Memory B cell (primary cell): ENCODE results near the gene LRPPRC.
A peak's percentile ranks its signal among the peaks of the same experiment; 100 is the strongest.

Experiments
- ATAC-seq: fragments of 150-1000 bp; cut with Tn5 transposase; 2 replicates; pipeline ENCODE4 v1.10.0; 2021; ENCODE audit warnings: low read depth, mild to moderate bottlenecking, moderate library complexity
- DNase-seq, 2 donors: peaks; one replicate each; pipeline ENCODE4 v3.0.0; 2022; ENCODE audit warnings: low spot score in 2 of 2
- H3K27ac Mint-ChIP-seq: one replicate; pipeline ENCODE4 v1.8.0; 2022; ENCODE audit warnings: mild to moderate bottlenecking, moderate library complexity, mixed read lengths
- H3K27me3 Mint-ChIP-seq: one replicate; pipeline ENCODE4 v1.8.0; 2022; ENCODE audit warnings: mixed read lengths
- H3K36me3 Mint-ChIP-seq: one replicate; pipeline ENCODE4 v1.8.0; 2022; ENCODE audit warnings: mild to moderate bottlenecking, mixed read lengths
- H3K4me1 Mint-ChIP-seq: one replicate; pipeline ENCODE4 v1.8.0; 2022; ENCODE audit warnings: mixed read lengths
- H3K4me3 Mint-ChIP-seq: one replicate; pipeline ENCODE4 v1.8.0; 2022; ENCODE audit warnings: mild to moderate bottlenecking, moderate library complexity, mixed read lengths
- H3K9me3 Mint-ChIP-seq: one replicate; pipeline ENCODE4 v1.8.0; 2022; ENCODE audit warnings: mixed read lengths

LRPPRC gene

GRCh38 chr2:43885132-43885632 is 110.6 kb downstream of the LRPPRC start:
- no peak overlapping the region for H3K27ac Mint-ChIP-seq
- no peaks in the 10 kb centered on the region for H3K9me3 Mint-ChIP-seq
- H3K4me3 Mint-ChIP-seq = no peak overlapping the region
- no peaks in the 10 kb centered on the region for H3K4me1 Mint-ChIP-seq
- ATAC-seq (no peak), DNase-seq (no peak)
- no peaks in the 10 kb centered on the region for H3K27me3 Mint-ChIP-seq
- H3K36me3 Mint-ChIP-seq = peaks cover 25% of the 10 kb centered on the region

GRCh38 chr2:43884689-43885088 is 111.1 kb downstream of the LRPPRC start:
- Mint-ChIP-seq H3K9me3 (no peaks in the 10 kb centered on the region), H3K27ac (no peak overlapping the region), H3K36me3 (peaks cover 21% of the 10 kb centered on the region), H3K27me3 (no peaks in the 10 kb centered on the region), H3K4me1 (no peaks in the 10 kb centered on the region), H3K4me3 (no peak overlapping the region)
- DNase-seq (no peak), ATAC-seq (no peak)

- ATAC-seq (no peak), DNase-seq (no peak)
- Mint-ChIP-seq H3K4me1 (peaks cover 5% of the 10 kb centered on the region), H3K27ac (no peak overlapping the region), H3K4me3 (no peak overlapping the region), H3K9me3 (no peaks in the 10 kb centered on the region), H3K27me3 (no peaks in the 10 kb centered on the region), H3K36me3 (peaks cover 6% of the 10 kb centered on the region)
Measured at GRCh38 chr2:43882312-43882711, 113.5 kb downstream of the LRPPRC start.

GRCh38 chr2:43880952-43881351 is 114.8 kb downstream of the LRPPRC start:
- Mint-ChIP-seq H3K9me3 (no peaks in the 10 kb centered on the region), H3K4me3 (no peak overlapping the region), H3K36me3 (peaks cover 1% of the 10 kb centered on the region), H3K27ac (no peak overlapping the region), H3K4me1 (peaks cover 8% of the 10 kb centered on the region), H3K27me3 (peaks cover 12% of the 10 kb centered on the region)
- ATAC-seq (no peak), DNase-seq (no peak)

- peaks cover 12% of the 10 kb centered on the region for H3K27me3 Mint-ChIP-seq
- H3K36me3 Mint-ChIP-seq = peaks cover 1% of the 10 kb centered on the region
- H3K27ac Mint-ChIP-seq = no peak overlapping the region
- no peaks in the 10 kb centered on the region for H3K9me3 Mint-ChIP-seq
- H3K4me1 Mint-ChIP-seq = peaks cover 8% of the 10 kb centered on the region
- ATAC-seq = no peak
- H3K4me3 Mint-ChIP-seq = no peak overlapping the region
- no peak for DNase-seq
Measured at GRCh38 chr2:43880471-43880870, 115.3 kb downstream of the LRPPRC start.

GRCh38 chr2:43879261-43879660 is 116.5 kb downstream of the LRPPRC start:
- Mint-ChIP-seq H3K36me3 (no peaks in the 10 kb centered on the region), H3K27ac (no peak overlapping the region), H3K27me3 (peaks cover 12% of the 10 kb centered on the region), H3K9me3 (no peaks in the 10 kb centered on the region), H3K4me3 (no peak overlapping the region), H3K4me1 (peaks cover 8% of the 10 kb centered on the region)
- DNase-seq = no peak
- ATAC-seq = no peak

GRCh38 chr2:43877782-43878464 is 117.9 kb downstream of the LRPPRC start:
- peaks cover 8% of the 10 kb centered on the region for H3K4me1 Mint-ChIP-seq
- DNase-seq (peak; percentile 20 to 57), ATAC-seq (peak; percentile 59)
- H3K4me3 Mint-ChIP-seq = no peak overlapping the region
- no peaks in the 10 kb centered on the region for H3K9me3 Mint-ChIP-seq
- H3K36me3 Mint-ChIP-seq = no peaks in the 10 kb centered on the region
- no peak overlapping the region for H3K27ac Mint-ChIP-seq
- peaks cover 14% of the 10 kb centered on the region for H3K27me3 Mint-ChIP-seq

- no peak for DNase-seq
- no peaks in the 10 kb centered on the region for H3K9me3 Mint-ChIP-seq
- H3K36me3 Mint-ChIP-seq = no peaks in the 10 kb centered on the region
- no peak overlapping the region for H3K4me3 Mint-ChIP-seq
- H3K27me3 Mint-ChIP-seq = peaks cover 14% of the 10 kb centered on the region
- no peak for ATAC-seq
- no peak overlapping the region for H3K27ac Mint-ChIP-seq
- peaks cover 8% of the 10 kb centered on the region for H3K4me1 Mint-ChIP-seq
Measured at GRCh38 chr2:43874776-43875451, 120.9 kb downstream of the LRPPRC start.

- ATAC-seq = no peak
- no peaks in the 10 kb centered on the region for H3K9me3 Mint-ChIP-seq
- H3K36me3 Mint-ChIP-seq = no peaks in the 10 kb centered on the region
- peaks cover 12% of the 10 kb centered on the region for H3K27me3 Mint-ChIP-seq
- no peak overlapping the region for H3K4me3 Mint-ChIP-seq
- DNase-seq = no peak
- H3K4me1 Mint-ChIP-seq = peaks cover 2% of the 10 kb centered on the region
- no peak overlapping the region for H3K27ac Mint-ChIP-seq
Measured at GRCh38 chr2:43872151-43872550, 123.6 kb downstream of the LRPPRC start.

- Mint-ChIP-seq H3K4me3 (no peak overlapping the region), H3K4me1 (no peaks in the 10 kb centered on the region), H3K27me3 (peaks cover 26% of the 10 kb centered on the region), H3K36me3 (no peaks in the 10 kb centered on the region), H3K9me3 (no peaks in the 10 kb centered on the region), H3K27ac (no peak overlapping the region)
- DNase-seq = no peak
- no peak for ATAC-seq
Measured at GRCh38 chr2:43855292-43855691, 140.5 kb downstream of the LRPPRC start.

- ATAC-seq (no peak), DNase-seq (no peak)
- H3K27me3 Mint-ChIP-seq = peaks cover 23% of the 10 kb centered on the region
- no peak overlapping the region for H3K4me3 Mint-ChIP-seq
- H3K4me1 Mint-ChIP-seq = no peaks in the 10 kb centered on the region
- no peaks in the 10 kb centered on the region for H3K36me3 Mint-ChIP-seq
- H3K9me3 Mint-ChIP-seq = no peaks in the 10 kb centered on the region
- no peak overlapping the region for H3K27ac Mint-ChIP-seq
Measured at GRCh38 chr2:43854671-43855070, 141.1 kb downstream of the LRPPRC start.

- Mint-ChIP-seq H3K36me3 (no peaks in the 10 kb centered on the region), H3K4me3 (no peak overlapping the region), H3K27me3 (peaks cover 18% of the 10 kb centered on the region), H3K4me1 (no peaks in the 10 kb centered on the region), H3K27ac (no peak overlapping the region), H3K9me3 (no peaks in the 10 kb centered on the region)
- no peak for ATAC-seq
- no peak for DNase-seq
Measured at GRCh38 chr2:43853141-43854081, 142.4 kb downstream of the LRPPRC start.

- no peak overlapping the region for H3K4me3 Mint-ChIP-seq
- DNase-seq (no peak), ATAC-seq (no peak)
- no peak overlapping the region for H3K27ac Mint-ChIP-seq
- no peaks in the 10 kb centered on the region for H3K4me1 Mint-ChIP-seq
- H3K9me3 Mint-ChIP-seq = no peaks in the 10 kb centered on the region
- H3K27me3 Mint-ChIP-seq = peaks cover 14% of the 10 kb centered on the region
- H3K36me3 Mint-ChIP-seq = no peaks in the 10 kb centered on the region
Measured at GRCh38 chr2:43852196-43852730, 143.5 kb downstream of the LRPPRC start.
